GM12878 (cell line): Measurements from ENCODE around the gene PRDM15.

ENCODE experiments used
- JUND ChIP-seq: IDR thresholded peaks from 2 replicates; pipeline ENCODE4 v1.6.1; 2012; ENCODE audit warnings: low read depth, mild to moderate bottlenecking, low read length, improper control_type of control experiment, moderate library complexity
- SMARCA5 ChIP-seq: fragments of 450-650 bp; IDR thresholded peaks from 2 replicates; pipeline ENCODE4 v1.6.1; 2017; ENCODE audit warnings: mild to moderate bottlenecking
- YY1 ChIP-seq: IDR thresholded peaks from 2 replicates; pipeline ENCODE4 v1.6.1; 2011; ENCODE audit warnings: low read depth, mild to moderate bottlenecking, low read length

- TF ChIP-seq JUND: no peak
- TF ChIP-seq YY1: no peak
- TF ChIP-seq SMARCA5: no peak
These were observed 117.1 kb downstream of the PRDM15 start for GRCh38 chr21:41761934-41762635.
